Measurements from ENCODE around the gene AMER2. TPM values are rescaled to one million over a fixed set of nuclear protein-coding genes. Genes with fewer than 3 reads are reported as not detected.

Gene AMER2
- polyA plus RNA-seq, 1 donor from 2014 or later = 33.2 TPM

- Histone ChIP-seq H4K20me1 (ENCODE audit: insufficient read depth) (no peaks in the 10 kb centered on the region), H3K36me3 (ENCODE audit: insufficient read depth, low read length) (no peaks in the 10 kb centered on the region), H3K27ac (ENCODE audit: low read length) (no peak overlapping the region), H2AFZ (ENCODE audit: low read depth, low read length) (no peak overlapping the region), H3K27me3 (ENCODE audit: insufficient read depth, low read depth, low read length) (no peaks in the 10 kb centered on the region), H3K4me3 (ENCODE audit: low read length) (no peak overlapping the region), H3K9ac (ENCODE audit: low read length) (no peak overlapping the region), H3K9me2 (ENCODE audit: insufficient read depth, low read length) (no peaks in the 10 kb centered on the region), H3K9me3 (ENCODE audit: low read length) (no peaks in the 10 kb centered on the region), H3F3A (ENCODE audit: insufficient read depth, low read length, poor library complexity, severe bottlenecking) (peaks cover 7% of the 10 kb centered on the region), H3K79me2 (replicated peaks; ENCODE audit: insufficient read depth, low read length) (no peaks in the 10 kb centered on the region), H3K4me2 (ENCODE audit: low read length) (no peak overlapping the region)
- TF ChIP-seq SMC3 (conservative IDR thresholded peaks at IDR 0.05; ENCODE audit: poor library complexity) = no peak
- TF ChIP-seq REST (IDR thresholded peaks at IDR 0.05; ENCODE audit: borderline replicate concordance) = no peak
- TF ChIP-seq CTCF (IDR thresholded peaks at IDR 0.05; ENCODE audit: poor library complexity, severe bottlenecking) = no peak
- TF ChIP-seq EZH2 (IDR thresholded peaks at IDR 0.05; ENCODE audit: borderline replicate concordance, insufficient read depth, low read length, poor library complexity, severe bottlenecking) = no peak
- no peak for TF ChIP-seq RAD21 (conservative IDR thresholded peaks at IDR 0.05)
- no peak for TF ChIP-seq TAF1 (IDR thresholded peaks at IDR 0.05; ENCODE audit: low read depth)
- TF ChIP-seq MXI1 (conservative IDR thresholded peaks at IDR 0.05; ENCODE audit: poor library complexity, severe bottlenecking) = no peak
- TF ChIP-seq POLR2AphosphoS5 (IDR thresholded peaks at IDR 0.05) = no peak
- no peak for TF ChIP-seq EP300 (conservative IDR thresholded peaks at IDR 0.05; ENCODE audit: poor library complexity, severe bottlenecking)
Observed at GRCh38 chr13:25177012-25177411, 4.9 kb upstream of the AMER2 start.

GRCh38 chr13:25175431-25175830, 3.3 kb upstream of the AMER2 start:
- no peaks in the 10 kb centered on the region for H3K36me3 ChIP-seq (ENCODE audit: insufficient read depth, low read length)
- no peaks in the 10 kb centered on the region for H3K9me2 ChIP-seq (ENCODE audit: insufficient read depth, low read length)
- H3F3A ChIP-seq (ENCODE audit: insufficient read depth, low read length, poor library complexity, severe bottlenecking) = peaks cover 7% of the 10 kb centered on the region
- H3K27ac ChIP-seq (ENCODE audit: low read length) = no peak overlapping the region
- no peak overlapping the region for H3K4me3 ChIP-seq (ENCODE audit: low read length)
- H3K9ac ChIP-seq (ENCODE audit: low read length) = no peak overlapping the region
- H3K27me3 ChIP-seq (ENCODE audit: insufficient read depth, low read depth, low read length) = no peaks in the 10 kb centered on the region
- no peak overlapping the region for H2AFZ ChIP-seq (ENCODE audit: low read depth, low read length)
- H3K9me3 ChIP-seq (ENCODE audit: low read length) = no peaks in the 10 kb centered on the region
- no peak overlapping the region for H3K4me2 ChIP-seq (ENCODE audit: low read length)
- H4K20me1 ChIP-seq (ENCODE audit: insufficient read depth) = no peaks in the 10 kb centered on the region
- no peak for TF ChIP-seq TAF1 (IDR thresholded peaks at IDR 0.05; ENCODE audit: low read depth)
- no peak for TF ChIP-seq REST (IDR thresholded peaks at IDR 0.05; ENCODE audit: borderline replicate concordance)
- TF ChIP-seq SMC3 (conservative IDR thresholded peaks at IDR 0.05; ENCODE audit: poor library complexity) = no peak
- TF ChIP-seq MXI1 (conservative IDR thresholded peaks at IDR 0.05; ENCODE audit: poor library complexity, severe bottlenecking) = no peak
- no peak for TF ChIP-seq POLR2AphosphoS5 (IDR thresholded peaks at IDR 0.05)
- no peak for TF ChIP-seq RAD21 (conservative IDR thresholded peaks at IDR 0.05)
- TF ChIP-seq EP300 (conservative IDR thresholded peaks at IDR 0.05; ENCODE audit: poor library complexity, severe bottlenecking) = no peak
- no peak for TF ChIP-seq EZH2 (IDR thresholded peaks at IDR 0.05; ENCODE audit: borderline replicate concordance, insufficient read depth, low read length, poor library complexity, severe bottlenecking)
- TF ChIP-seq CTCF (IDR thresholded peaks at IDR 0.05; ENCODE audit: poor library complexity, severe bottlenecking) = no peak
- peaks cover 8% of the 10 kb centered on the region for H3K79me2 ChIP-seq (replicated peaks; ENCODE audit: insufficient read depth, low read length)

Data from neural cell (in vitro differentiated cells).